IMR-90 (cell line): ENCODE results near the gene KIF12. TPM values are rescaled to one million over a fixed set of nuclear protein-coding genes. Genes with fewer than 3 reads are reported as not detected.
A peak's percentile ranks its signal among the peaks of the same experiment; 100 is the strongest.

ENCODE experiments used
- ATAC-seq: fragments of 200-7000 bp; cut with Tn5 transposase; 2 replicates; pipeline ENCODE4 v1.9.1; 2020; ENCODE audit warnings: low read depth, mild to moderate bottlenecking, moderate library complexity
- BruUV-seq: library from RNA; stranded (reverse); fragments of 400-500 nt; replicated peaks from 2 replicates; lab custom pipeline; 2021; lab: Mats Ljungman, UMichigan
- CTCF ChIA-PET: fragments of 300-600 bp; formaldehyde crosslinking; extraction: SDS; loops from one replicate; lab custom pipeline; 2021; ENCODE audit warnings: antibody characterized with exemption; lab: Yijun Ruan, JAX
- POLR2A ChIA-PET: fragments of 300-600 bp; sonication (Branson Sonifier 250); formaldehyde crosslinking; loops from one replicate; lab custom pipeline; 2022; ENCODE audit warnings: antibody characterized with exemption; ENCODE audit not compliant: unreplicated experiment; lab: Charles Lee
- DNase-seq: peaks from one replicate; pipeline ENCODE4 v3.0.0; 2013
- H2AFZ ChIP-seq: replicated peaks from 2 replicates; pipeline ENCODE3; 2013; ENCODE audit warnings: low read length, mild to moderate bottlenecking; ENCODE audit not compliant: poor library complexity
- H2AK5ac ChIP-seq: 2 replicates; pipeline ENCODE4 v1.6.1; 2013; ENCODE audit warnings: low read depth, low read length, inconsistent platforms
- H2AK9ac ChIP-seq: replicated peaks from 2 replicates; pipeline ENCODE3; 2013; ENCODE audit warnings: mild to moderate bottlenecking, low read depth, low read length, moderate library complexity; ENCODE audit not compliant: poor library complexity
- H2BK120ac ChIP-seq: 2 replicates; pipeline ENCODE4 v1.6.1; 2013; ENCODE audit warnings: low read depth, low read length, inconsistent platforms
- H2BK15ac ChIP-seq: 3 replicates; pipeline ENCODE4 v1.6.1; 2013; ENCODE audit warnings: low read depth, low read length, inconsistent platforms
- H2BK20ac ChIP-seq: 2 replicates; pipeline ENCODE4 v1.6.1; 2013; ENCODE audit warnings: low read depth, mild to moderate bottlenecking, inconsistent platforms, low read length, moderate library complexity
- H2BK5ac ChIP-seq: 2 replicates; pipeline ENCODE4 v1.6.1; 2013; ENCODE audit warnings: mild to moderate bottlenecking, low read depth, low read length, inconsistent platforms; ENCODE audit not compliant: poor library complexity, severe bottlenecking
- H3K14ac ChIP-seq: replicated peaks from 2 replicates; pipeline ENCODE4 v1.6.1; 2013; ENCODE audit warnings: low read depth, low read length, inconsistent platforms
- H3K18ac ChIP-seq: 2 replicates; pipeline ENCODE4 v1.6.1; 2013; ENCODE audit warnings: low read depth, low read length, control low read depth
- H3K23ac ChIP-seq: 2 replicates; pipeline ENCODE4 v1.6.1; 2013; ENCODE audit warnings: low read depth, low read length, inconsistent platforms
- H3K27ac ChIP-seq: 2 replicates; pipeline ENCODE4 v1.5.1; 2013; ENCODE audit warnings: mild to moderate bottlenecking, control low read depth, low read length; ENCODE audit not compliant: insufficient read depth
- H3K27me3 ChIP-seq: 2 replicates; pipeline ENCODE4 v1.6.1; 2013; ENCODE audit warnings: low read length; ENCODE audit not compliant: control insufficient read depth, insufficient read depth
- H3K36me3 ChIP-seq: 2 replicates; pipeline ENCODE4 v1.6.1; 2013; ENCODE audit warnings: low read length, mixed read lengths; ENCODE audit not compliant: control insufficient read depth, insufficient read depth
- H3K4ac ChIP-seq: 2 replicates; pipeline ENCODE4 v1.6.1; 2013; ENCODE audit warnings: low read depth, low read length, inconsistent platforms
- H3K4me1 ChIP-seq: 2 replicates; pipeline ENCODE4 v1.6.1; 2013; ENCODE audit warnings: low read length, mixed read lengths; ENCODE audit not compliant: control insufficient read depth, insufficient read depth
- H3K4me2 ChIP-seq: 2 replicates; pipeline ENCODE4 v1.6.1; 2013; ENCODE audit warnings: low read depth, mild to moderate bottlenecking, control low read depth, low read length, moderate library complexity
- H3K4me3 ChIP-seq: 2 replicates; pipeline ENCODE4 v1.5.1; 2013; ENCODE audit warnings: low read depth, mild to moderate bottlenecking, control low read depth, low read length, moderate library complexity; ENCODE audit not compliant: insufficient read depth
- H3K56ac ChIP-seq: 2 replicates; pipeline ENCODE4 v1.6.1; 2013; ENCODE audit warnings: low read length, inconsistent platforms; ENCODE audit not compliant: insufficient read depth; ENCODE audit errors: extremely low read depth
- H3K79me1 ChIP-seq, 2 experiments: 2 replicates each; pipeline ENCODE4 v1.6.1; 2013; ENCODE audit warnings: low read length in 2 of 2, inconsistent platforms in 1 of 2, low read depth in 1 of 2
- H3K9ac ChIP-seq: 2 replicates; pipeline ENCODE4 v1.6.1; 2013; ENCODE audit warnings: low read depth, low read length, control low read depth
- H3K9me1 ChIP-seq: 2 replicates; pipeline ENCODE4 v1.6.1; 2013; ENCODE audit warnings: low read length, inconsistent platforms; ENCODE audit not compliant: insufficient read depth
- H3K9me3 ChIP-seq: 2 replicates; pipeline ENCODE4 v1.6.1; 2013; ENCODE audit warnings: low read length; ENCODE audit not compliant: control insufficient read depth, insufficient read depth
- H4K20me1 ChIP-seq: 2 replicates; pipeline ENCODE4 v1.6.1; 2013; ENCODE audit warnings: low read length, inconsistent platforms; ENCODE audit not compliant: insufficient read depth
- H4K5ac ChIP-seq: 2 replicates; pipeline ENCODE4 v1.6.1; 2013; ENCODE audit warnings: mild to moderate bottlenecking, low read depth, low read length, control low read depth
- H4K8ac ChIP-seq, 2 experiments: 2 replicates each; pipeline ENCODE4 v1.6.1; 2013; ENCODE audit warnings: low read depth in 2 of 2, low read length in 2 of 2, control low read depth in 1 of 2, inconsistent platforms in 1 of 2
- H4K91ac ChIP-seq: 2 replicates; pipeline ENCODE4 v1.6.1; 2013; ENCODE audit warnings: low read depth, low read length, inconsistent platforms; ENCODE audit not compliant: insufficient read depth
- CEBPB ChIP-seq: IDR thresholded peaks from 2 replicates; pipeline ENCODE4 v1.6.1; 2012; ENCODE audit warnings: low read depth, low read length, improper control_type of control experiment
- MAZ ChIP-seq: IDR thresholded peaks from 2 replicates; pipeline ENCODE4 v1.6.1; 2012; ENCODE audit warnings: low read depth, mild to moderate bottlenecking, low read length, improper control_type of control experiment, moderate library complexity, borderline replicate concordance
- POLR2A ChIP-seq: IDR thresholded peaks from 2 replicates; pipeline ENCODE4 v1.6.1; 2012; ENCODE audit warnings: mild to moderate bottlenecking, low read depth, low read length
- RFX5 ChIP-seq: IDR thresholded peaks from 2 replicates; pipeline ENCODE4 v1.8.0; 2012; ENCODE audit warnings: low read depth, mild to moderate bottlenecking, low read length, moderate library complexity
- WGBS, 2 experiments: methylation state at CpG; one replicate each; pipeline versions ENCODE4 v1.1.5 to v1.1.7; 2013; ENCODE audit warnings: missing lambda C conversion rate in 2 of 2; ENCODE audit not compliant: insufficient read length in 1 of 2; ENCODE audit errors: extremely low coverage in 2 of 2; 5-methylcytosine and 5-hydroxymethylcytosine counted together
- dilution Hi-C: fragments of 300-500 bp; cut with HindIII; formaldehyde crosslinking; loops from one replicate; pipeline ENCODE4 v1.14.3; 2018; ENCODE audit warnings: low sequenced_read_pairs; ENCODE audit not compliant: unreplicated experiment
- in situ Hi-C: fragments of 300-500 bp; cut with MboI; formaldehyde crosslinking; loops from 3 replicates; pipeline ENCODE4 v1.14.3; 2019; ENCODE audit warnings: low sequenced_read_pairs, inconsistent platforms, mixed read lengths
- intact Hi-C: fragments of 100-400 bp; cut with micrococcal nuclease; formaldehyde crosslinking; loops from 2 replicates; pipeline ENCODE4 v1.10.0; 2022
- polyA plus RNA-seq, 3 experiments: library from polyadenylated mRNA; depleted of rRNA; stranded (reverse); fragments of >200 nt; gene quantifications; 2 replicates each; pipeline ENCODE4 v1.2.3, GENCODE V29; 2012; ENCODE audit warnings: low replicate concordance in 1 of 3
- total RNA-seq: library from RNA; depleted of rRNA; stranded (reverse); fragments of >200 nt; gene quantifications from 2 replicates; pipeline ENCODE4 v1.2.3, GENCODE V29; 2012

The KIF12 gene
- total and polyA plus RNA-seq, 2 of the 4 experiments (the other 2 are of a cell fraction): not detected

DNA sequence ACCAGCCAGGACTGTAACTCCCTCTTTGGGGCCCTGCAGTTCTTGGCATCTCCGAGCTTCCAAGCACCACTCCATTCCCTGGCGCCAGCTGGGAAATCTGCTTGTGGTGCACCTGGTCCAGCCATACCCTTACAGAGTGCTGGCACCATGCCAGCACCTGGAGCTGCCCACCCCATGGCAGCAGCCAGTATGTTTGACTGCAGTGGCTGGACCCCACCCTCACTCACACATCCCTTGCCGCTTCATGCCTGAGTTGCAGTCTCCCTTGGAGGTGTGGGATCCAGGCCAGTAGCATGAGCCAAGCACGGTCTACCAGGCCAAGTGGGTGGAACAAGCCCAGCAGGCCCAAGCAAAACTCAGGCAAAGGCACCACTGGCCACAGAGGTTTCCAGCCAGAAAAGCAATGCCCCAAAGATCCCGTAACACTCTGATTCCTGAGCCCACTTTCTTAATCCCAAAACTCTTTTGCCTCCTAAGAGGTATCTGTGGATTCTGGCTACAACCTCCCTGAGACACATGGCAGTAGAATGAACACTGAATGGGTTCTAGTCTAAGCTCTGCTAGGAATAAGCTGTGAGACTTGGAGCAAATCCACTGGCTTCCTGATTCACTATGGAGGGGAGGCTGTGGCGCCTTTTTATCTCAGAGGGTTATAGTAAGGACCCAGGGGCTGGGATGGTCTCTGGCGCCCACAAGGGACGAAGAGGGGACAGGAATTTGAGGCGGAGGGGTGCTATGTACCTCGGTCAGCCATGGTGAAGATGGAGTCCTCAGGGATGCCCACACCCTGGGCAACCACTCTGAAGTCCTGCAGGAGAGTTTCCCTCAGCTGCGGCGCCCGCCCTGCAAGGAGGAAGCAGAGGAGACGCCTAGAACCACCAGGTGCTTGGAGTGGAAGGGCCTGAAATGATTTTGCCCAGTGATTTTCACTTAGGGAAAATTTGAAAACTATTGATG lies 26.6 kb downstream of the KIF12 start:
- Histone ChIP-seq H3K23ac (no peak overlapping the region), H3K4me2 (no peak overlapping the region), H3K4ac (no peak overlapping the region), H3K4me1 (no peaks in the 10 kb centered on the region), H3K4me3 (no peak overlapping the region), H2AK9ac (no peak overlapping the region), H3K36me3 (no peaks in the 10 kb centered on the region), H3K9me1 (no peaks in the 10 kb centered on the region), H3K9ac (no peak overlapping the region), H4K91ac (no peak overlapping the region), H2BK20ac (no peak overlapping the region), H2AK5ac (no peak overlapping the region), H3K56ac (no peak overlapping the region), H4K20me1 (no peaks in the 10 kb centered on the region), H2AFZ (peak overlapping the region; percentile 21), H2BK120ac (no peak overlapping the region), H4K5ac (no peak overlapping the region), H3K14ac (no peak overlapping the region), H3K27ac (no peak overlapping the region), H2BK5ac (no peak overlapping the region), H2BK15ac (no peak overlapping the region), H4K8ac (no peak overlapping the region), H3K18ac (no peak overlapping the region), H3K79me1 (no peaks in the 10 kb centered on the region), H3K27me3 (peaks cover 45% of the 10 kb centered on the region), H3K9me3 (no peaks in the 10 kb centered on the region)
- intact Hi-C loops: no loop called here
- ChIA-PET POLR2A (no interaction called here), CTCF (interaction anchor here (0.9 kb wide), 1 partner anchor 10 kb away, joined by 4 read pairs; no protein-coding TSS in a partner anchor)
- dilution Hi-C loops: no loop called here
- no peak for ATAC-seq
- BruUV-seq: no TSS peak
- TF ChIP-seq MAZ (no peak), POLR2A (no peak), CEBPB (no peak), RFX5 (no peak)
- peak; percentile 9 for DNase-seq
- 45% methylated on average over 6 of the region's 14 CpGs; no CpG with 5 or more reads in 1 of the 2 experiments for WGBS, 2 experiments
- in situ Hi-C loops: no loop called here
